Measurements from ENCODE around the gene RAPSN. TPM values are rescaled to one million over a fixed set of nuclear protein-coding genes. Genes with fewer than 3 reads are reported as not detected.

The RAPSN gene
- total and polyA plus RNA-seq, 2 donors from 2014 or later = 0.28 to 0.41 TPM

DNA sequence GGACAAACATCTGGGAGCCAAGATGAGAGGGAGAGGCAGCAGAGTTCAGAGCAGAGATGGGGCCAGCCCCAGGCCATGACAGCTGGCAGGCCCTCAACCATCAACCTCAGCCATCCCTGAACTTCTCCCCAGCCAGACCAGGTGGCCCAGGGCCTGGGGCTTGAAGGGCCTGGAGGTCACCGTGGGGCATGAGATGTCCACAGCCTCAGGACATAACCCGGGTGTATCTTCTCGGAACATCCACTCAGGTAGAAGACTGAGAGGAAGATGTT, 53.0 kb downstream of the RAPSN start:
- no peaks in the 10 kb centered on the region for H3K27me3 ChIP-seq (ENCODE audit: control insufficient read depth, insufficient read depth, low read length)
- DNase-seq = no peak
- H3K27ac ChIP-seq (ENCODE audit: low read depth in 2 of 2, low read length in 2 of 2) = no peak overlapping the region
- no peaks in the 10 kb centered on the region for H3K36me3 ChIP-seq (ENCODE audit: control insufficient read depth in 2 of 3, insufficient read depth in 3 of 3, low read length in 3 of 3)
- intact Hi-C loops (cut with DNase I) = no loop called here
- no peak for FAIRE-seq
- H3K9ac ChIP-seq (ENCODE audit: low read length in 3 of 3) = no peak overlapping the region
- H3K4me1 ChIP-seq (ENCODE audit: control insufficient read depth in 2 of 3, insufficient read depth in 2 of 3, low read depth in 1 of 3, low read length in 3 of 3) = peaks cover 0 to 10% (median 0%) of the 10 kb centered on the region in 3 donors
- no peak overlapping the region for H3K4me3 ChIP-seq (ENCODE audit: low read length in 3 of 3)
- TF ChIP-seq, protein P1, sequence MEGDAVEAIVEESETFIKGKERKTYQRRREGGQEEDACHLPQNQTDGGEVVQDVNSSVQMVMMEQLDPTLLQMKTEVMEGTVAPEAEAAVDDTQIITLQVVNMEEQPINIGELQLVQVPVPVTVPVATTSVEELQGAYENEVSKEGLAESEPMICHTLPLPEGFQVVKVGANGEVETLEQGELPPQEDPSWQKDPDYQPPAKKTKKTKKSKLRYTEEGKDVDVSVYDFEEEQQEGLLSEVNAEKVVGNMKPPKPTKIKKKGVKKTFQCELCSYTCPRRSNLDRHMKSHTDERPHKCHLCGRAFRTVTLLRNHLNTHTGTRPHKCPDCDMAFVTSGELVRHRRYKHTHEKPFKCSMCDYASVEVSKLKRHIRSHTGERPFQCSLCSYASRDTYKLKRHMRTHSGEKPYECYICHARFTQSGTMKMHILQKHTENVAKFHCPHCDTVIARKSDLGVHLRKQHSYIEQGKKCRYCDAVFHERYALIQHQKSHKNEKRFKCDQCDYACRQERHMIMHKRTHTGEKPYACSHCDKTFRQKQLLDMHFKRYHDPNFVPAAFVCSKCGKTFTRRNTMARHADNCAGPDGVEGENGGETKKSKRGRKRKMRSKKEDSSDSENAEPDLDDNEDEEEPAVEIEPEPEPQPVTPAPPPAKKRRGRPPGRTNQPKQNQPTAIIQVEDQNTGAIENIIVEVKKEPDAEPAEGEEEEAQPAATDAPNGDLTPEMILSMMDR (IDR thresholded peaks at IDR 0.05; ENCODE audit: borderline replicate concordance, extremely low read depth, insufficient read depth) = no peak
- H3K9me3 ChIP-seq (ENCODE audit: control insufficient read depth in 2 of 3, insufficient read depth in 1 of 3, low read length in 3 of 3) = no peaks in the 10 kb centered on the region

GRCh38 chr11:47395223-47396048, 53.5 kb downstream of the RAPSN start:
- H3K27me3 ChIP-seq (ENCODE audit: control insufficient read depth, insufficient read depth, low read length) = no peaks in the 10 kb centered on the region
- no peak overlapping the region for H3K4me3 ChIP-seq (ENCODE audit: low read length in 3 of 3)
- no peaks in the 10 kb centered on the region for H3K9me3 ChIP-seq (ENCODE audit: control insufficient read depth in 2 of 3, insufficient read depth in 1 of 3, low read length in 3 of 3)
- no peak for FAIRE-seq
- DNase-seq = peak in 2 of 5 donors; percentile 59 to 76
- H3K27ac ChIP-seq (ENCODE audit: low read depth in 2 of 2, low read length in 2 of 2) = peak overlapping the region; percentile 76 to 84
- TF ChIP-seq, protein P1 (IDR thresholded peaks at IDR 0.05; ENCODE audit: borderline replicate concordance, extremely low read depth, insufficient read depth) = no peak
- H3K9ac ChIP-seq (ENCODE audit: low read length in 3 of 3) = peak overlapping the region in 1 of 3 donors; percentile 19
- no peaks in the 10 kb centered on the region for H3K36me3 ChIP-seq (ENCODE audit: control insufficient read depth in 2 of 3, insufficient read depth in 3 of 3, low read length in 3 of 3)
- H3K4me1 ChIP-seq (ENCODE audit: control insufficient read depth in 2 of 3, insufficient read depth in 2 of 3, low read depth in 1 of 3, low read length in 3 of 3) = peaks cover 0 to 6% (median 0%) of the 10 kb centered on the region in 3 donors
- intact Hi-C loops (cut with DNase I) = no loop called here

GRCh38 chr11:47394322-47395222, 54.4 kb downstream of the RAPSN start:
- TF ChIP-seq, protein P1 (IDR thresholded peaks at IDR 0.05; ENCODE audit: borderline replicate concordance, extremely low read depth, insufficient read depth) = no peak
- H3K4me1 ChIP-seq (ENCODE audit: control insufficient read depth in 2 of 3, insufficient read depth in 2 of 3, low read depth in 1 of 3, low read length in 3 of 3) = peaks cover 0 to 3% (median 0%) of the 10 kb centered on the region in 3 donors
- H3K4me3 ChIP-seq (ENCODE audit: low read length in 3 of 3) = no peak overlapping the region
- no peaks in the 10 kb centered on the region for H3K27me3 ChIP-seq (ENCODE audit: control insufficient read depth, insufficient read depth, low read length)
- intact Hi-C loops (cut with DNase I) = no loop called here
- no peaks in the 10 kb centered on the region for H3K9me3 ChIP-seq (ENCODE audit: control insufficient read depth in 2 of 3, insufficient read depth in 1 of 3, low read length in 3 of 3)
- H3K9ac ChIP-seq (ENCODE audit: low read length in 3 of 3) = peak overlapping the region in 1 of 3 donors; percentile 19
- peak overlapping the region; percentile 76 to 84 for H3K27ac ChIP-seq (ENCODE audit: low read depth in 2 of 2, low read length in 2 of 2)
- no peaks in the 10 kb centered on the region for H3K36me3 ChIP-seq (ENCODE audit: control insufficient read depth in 2 of 3, insufficient read depth in 3 of 3, low read length in 3 of 3)
- DNase-seq (peak in 1 of 5 donors; percentile 84), FAIRE-seq (no peak)

Data from kidney (tissue), 14 donors.